NCI-H524 (cell line): ENCODE data around the gene CAVIN3.
A peak's percentile ranks its signal among the peaks of the same experiment; 100 is the strongest.

ENCODE experiments used
- DNase-seq, 2 experiments: peaks; one replicate each; lab custom pipeline; 2025; lab: John Stamatoyannopoulos, UW

CAVIN3 gene

GRCh38 chr11:6320411-6321155, at the start of gene CAVIN3:
Gene CAVIN3, minus strand, starts transcription at chr11:6320501. Its CDS starts 25 bp downstream, at chr11:6320476.
- DNase-seq, result no peak

GRCh38 chr11:6365659-6366058, 45.4 kb upstream of the CAVIN3 start:
- DNase-seq, result no peak

- peak; percentile 63 to 78 for DNase-seq
These were observed 42.8 kb upstream of the CAVIN3 start for GRCh38 chr11:6362873-6363678.

- DNase-seq, result no peak
These were observed 42.0 kb upstream of the CAVIN3 start for GRCh38 chr11:6362185-6362872.

GRCh38 chr11:6360183-6360582, 39.9 kb upstream of the CAVIN3 start:
- DNase-seq, result no peak

GRCh38 chr11:6357222-6357621, 36.9 kb upstream of the CAVIN3 start:
- DNase-seq, result no peak

GRCh38 chr11:6356503-6357055, 36.3 kb upstream of the CAVIN3 start:
- DNase-seq, result no peak

GRCh38 chr11:6354651-6355485, 34.6 kb upstream of the CAVIN3 start:
- no peak for DNase-seq

GRCh38 chr11:6353367-6353987, 33.2 kb upstream of the CAVIN3 start:
- peak; percentile 78 to 86 for DNase-seq

GRCh38 chr11:6351782-6352382, 31.6 kb upstream of the CAVIN3 start:
- DNase-seq, result no peak

- DNase-seq, result no peak
These were observed 30.2 kb upstream of the CAVIN3 start for GRCh38 chr11:6350486-6350885.

- no peak for DNase-seq
These were observed 29.7 kb upstream of the CAVIN3 start for GRCh38 chr11:6350043-6350442.

- no peak for DNase-seq
These were observed 25.1 kb upstream of the CAVIN3 start for GRCh38 chr11:6345366-6345765.

- DNase-seq, result no peak
These were observed 16.0 kb upstream of the CAVIN3 start for GRCh38 chr11:6336293-6336692.

GRCh38 chr11:6334806-6335205, 14.5 kb upstream of the CAVIN3 start:
- no peak for DNase-seq

GRCh38 chr11:6333095-6333494, 12.8 kb upstream of the CAVIN3 start:
- DNase-seq, result peak in 1 of 2 experiments; percentile 60

GRCh38 chr11:6332066-6332465, 11.8 kb upstream of the CAVIN3 start:
- no peak for DNase-seq

GRCh38 chr11:6328321-6328720, 8.0 kb upstream of the CAVIN3 start:
- DNase-seq, result no peak

- DNase-seq, result no peak
These were observed 7.5 kb upstream of the CAVIN3 start for GRCh38 chr11:6327806-6328205.

GRCh38 chr11:6326985-6327384, 6.7 kb upstream of the CAVIN3 start:
- no peak for DNase-seq

GRCh38 chr11:6326303-6326702, 6.0 kb upstream of the CAVIN3 start:
- DNase-seq, result no peak
